HG02884 (cell line): ENCODE results near the gene RIMOC1.

ENCODE experiments used
- ATAC-seq: cut with Tn5 transposase; IDR thresholded peaks from one replicate; pipeline ENCODE4 v1.9.1; 2021; ENCODE audit warnings: mild to moderate bottlenecking, moderate library complexity; ENCODE audit not compliant: unreplicated experiment

RIMOC1 gene, protein sequence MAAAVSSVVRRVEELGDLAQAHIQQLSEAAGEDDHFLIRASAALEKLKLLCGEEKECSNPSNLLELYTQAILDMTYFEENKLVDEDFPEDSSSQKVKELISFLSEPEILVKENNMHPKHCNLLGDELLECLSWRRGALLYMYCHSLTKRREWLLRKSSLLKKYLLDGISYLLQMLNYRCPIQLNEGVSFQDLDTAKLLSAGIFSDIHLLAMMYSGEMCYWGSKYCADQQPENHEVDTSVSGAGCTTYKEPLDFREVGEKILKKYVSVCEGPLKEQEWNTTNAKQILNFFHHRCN

DNA sequence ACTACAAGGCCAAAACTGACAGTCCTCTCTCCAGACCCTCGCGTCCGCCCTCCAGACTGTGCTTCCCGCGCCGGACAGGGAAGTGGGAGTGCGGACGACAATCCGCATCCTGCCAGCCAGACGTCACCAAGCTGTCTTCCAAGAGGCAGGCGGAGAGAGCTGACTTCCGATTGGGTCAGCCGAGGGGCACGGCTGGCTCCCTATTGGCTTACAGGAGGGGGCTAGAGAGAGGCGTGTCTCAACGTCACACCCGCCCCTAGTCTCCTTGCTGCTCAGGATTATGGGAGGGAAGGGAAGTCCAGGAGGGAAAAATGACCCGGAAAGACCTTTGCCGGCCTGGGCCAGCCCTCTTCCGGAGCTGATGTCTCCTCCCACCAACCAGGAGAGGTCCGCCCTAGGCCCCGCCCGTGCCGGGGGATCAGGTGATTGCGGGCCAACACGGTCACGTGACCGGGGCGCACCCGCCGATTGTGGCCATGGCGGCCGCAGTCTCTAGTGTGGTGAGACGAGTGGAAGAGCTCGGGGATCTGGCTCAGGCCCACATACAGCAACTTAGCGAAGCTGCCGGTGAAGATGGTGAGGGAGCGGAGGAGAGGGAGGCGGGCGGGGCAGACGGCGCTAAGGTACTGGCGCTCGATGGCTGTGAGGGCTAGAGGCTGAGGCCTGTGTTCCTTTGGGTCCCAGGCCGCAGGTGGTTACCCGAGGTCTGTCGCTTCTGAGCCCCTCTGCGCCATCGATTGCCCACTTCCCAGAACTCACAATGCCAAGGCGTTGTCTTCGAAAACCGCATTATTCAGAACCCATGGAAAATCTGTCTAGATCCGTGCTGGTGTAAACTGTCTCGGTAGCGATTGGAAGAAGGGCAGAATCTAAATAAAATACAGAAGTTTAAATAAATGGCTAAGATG, at the start of gene RIMOC1:
Gene RIMOC1 (plus strand): TSS at position 453 of the 908 bp plus-strand sequence. CDS start 24 bp downstream, at position 477.
- ATAC-seq = peak; percentile 98

DNA sequence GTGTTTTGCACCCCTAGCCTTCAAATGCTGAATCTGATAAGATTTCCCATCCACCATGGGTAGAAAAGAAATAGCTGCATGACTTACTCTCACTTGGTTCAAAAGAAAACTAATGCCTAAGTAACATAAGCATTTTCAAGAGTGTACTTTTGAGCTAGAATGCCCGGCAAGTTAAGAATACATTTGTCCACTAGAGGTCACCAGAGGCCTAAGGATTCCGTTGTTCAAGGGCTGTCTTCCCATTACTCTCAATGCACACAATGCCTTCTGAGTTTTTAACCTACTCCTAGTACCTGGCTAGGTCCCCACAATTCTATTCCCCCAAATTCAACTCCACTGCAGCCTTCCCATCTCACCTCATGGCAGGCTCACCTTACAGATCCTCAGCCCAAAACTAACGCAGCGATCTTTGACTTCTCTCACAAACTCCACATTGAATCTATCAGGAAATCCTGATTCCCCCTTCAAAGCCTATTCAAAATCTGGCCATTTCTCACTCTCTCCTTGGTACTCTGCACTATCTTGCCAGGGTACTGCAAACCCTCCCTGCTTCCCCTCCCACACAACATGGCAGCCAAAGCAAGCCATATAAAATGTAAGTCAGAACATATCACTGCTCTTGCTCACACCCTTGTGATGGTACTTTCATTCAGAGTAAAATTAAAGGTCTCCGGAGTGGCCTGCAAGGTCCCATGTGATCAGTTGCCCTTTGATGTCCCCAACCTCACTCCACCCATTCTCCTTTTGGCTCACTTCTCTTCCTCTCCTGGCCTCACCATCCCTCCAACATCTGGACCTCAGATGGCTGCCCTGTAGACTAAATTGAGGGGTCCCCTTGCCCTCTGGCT, 47.3 kb upstream of the RIMOC1 start:
- peak; percentile 88 for ATAC-seq

DNA sequence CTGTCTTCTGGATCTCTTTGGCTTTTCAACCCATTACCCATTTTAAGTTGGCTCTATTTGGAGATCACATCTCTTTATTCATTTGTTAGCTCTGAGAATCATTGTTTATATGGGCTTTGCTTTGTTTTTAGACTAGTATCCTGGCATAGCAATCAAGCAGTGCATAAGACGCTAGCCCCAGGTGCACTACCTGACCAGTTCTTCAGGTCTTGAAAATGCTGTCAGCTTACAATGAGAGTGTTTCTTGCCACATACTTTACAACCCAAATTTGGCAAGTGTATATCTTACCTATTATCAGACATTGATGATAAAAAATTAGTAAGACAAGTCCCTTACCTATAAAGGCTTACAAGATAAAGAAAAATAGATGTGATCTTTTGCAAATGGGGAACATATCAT, 46.2 kb upstream of the RIMOC1 start:
- no peak for ATAC-seq

DNA sequence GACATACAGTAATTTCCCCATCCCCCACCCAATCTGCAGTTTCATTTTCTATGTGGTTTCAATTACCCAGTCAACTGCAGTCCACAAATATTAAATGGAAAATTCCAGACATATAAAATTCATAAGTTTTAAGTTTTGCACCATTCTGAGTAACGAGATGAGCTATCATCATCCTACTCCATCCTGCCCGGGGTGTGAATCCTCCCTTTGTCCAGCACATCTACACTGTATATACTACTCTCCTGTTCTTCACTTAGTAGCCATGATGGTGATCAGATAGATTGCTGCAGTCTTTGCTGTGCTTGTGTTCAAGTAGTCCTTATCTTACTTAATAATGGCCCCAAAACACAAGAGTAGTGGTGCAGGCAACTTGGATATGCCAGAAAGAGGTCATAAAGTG, 45.3 kb upstream of the RIMOC1 start:
- ATAC-seq = no peak

DNA sequence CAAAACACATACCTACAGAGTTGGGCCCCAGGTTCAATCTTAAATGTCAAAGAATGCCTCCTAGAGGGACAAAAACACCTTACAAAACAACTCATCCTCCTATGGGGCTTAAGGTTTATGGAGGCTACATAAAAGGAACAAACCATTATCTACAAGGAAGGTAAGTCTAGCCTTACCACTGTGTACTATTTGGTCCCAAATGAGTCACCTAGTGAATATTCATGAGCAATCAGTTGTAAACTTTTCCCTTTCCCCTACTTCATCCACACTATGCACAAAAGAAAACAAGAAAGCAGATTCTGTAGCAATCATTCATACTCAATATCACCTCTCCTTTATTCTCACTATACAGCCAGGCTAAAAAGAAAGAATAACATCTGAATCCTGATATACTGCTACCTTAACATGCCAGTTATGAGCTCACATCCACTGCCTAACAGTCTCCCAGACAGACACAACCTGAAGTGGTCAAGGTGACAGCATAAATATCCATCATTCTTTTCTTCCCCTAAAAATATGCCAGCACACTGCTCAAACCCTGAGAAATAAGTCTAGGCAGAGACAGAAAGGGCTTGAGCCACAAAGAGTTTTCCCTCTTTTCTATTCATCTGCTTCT, 40.2 kb upstream of the RIMOC1 start:
- peak; percentile 78 for ATAC-seq

DNA sequence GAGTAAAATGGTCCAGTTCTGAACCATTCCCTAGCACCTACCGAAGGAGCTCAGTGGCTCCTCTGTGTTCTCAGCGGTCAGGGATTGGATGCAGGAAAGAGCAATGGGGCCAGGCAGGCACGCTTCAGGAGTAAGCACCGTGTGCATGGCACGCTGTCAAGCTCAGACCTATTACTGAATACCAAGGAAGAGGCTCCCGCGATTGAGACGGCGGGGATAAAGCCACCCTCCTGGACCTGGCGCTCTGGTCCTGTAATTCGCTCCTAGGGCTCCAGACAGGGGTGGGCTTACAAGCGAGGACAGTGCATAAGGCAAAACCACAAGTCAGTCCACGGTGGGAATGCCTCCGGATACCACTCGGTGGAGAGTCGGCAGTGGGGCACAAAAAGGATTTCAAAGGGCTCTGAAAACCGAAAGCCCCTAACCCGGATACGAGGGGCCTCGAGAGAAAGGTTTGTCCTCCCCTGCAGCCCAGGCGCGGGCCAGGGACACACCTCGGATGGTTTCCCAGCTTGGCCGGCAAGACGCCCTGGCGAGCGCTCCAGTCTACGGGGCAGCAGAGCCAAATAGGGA, 34.9 kb upstream of the RIMOC1 start:
- peak; percentile 3 for ATAC-seq

DNA sequence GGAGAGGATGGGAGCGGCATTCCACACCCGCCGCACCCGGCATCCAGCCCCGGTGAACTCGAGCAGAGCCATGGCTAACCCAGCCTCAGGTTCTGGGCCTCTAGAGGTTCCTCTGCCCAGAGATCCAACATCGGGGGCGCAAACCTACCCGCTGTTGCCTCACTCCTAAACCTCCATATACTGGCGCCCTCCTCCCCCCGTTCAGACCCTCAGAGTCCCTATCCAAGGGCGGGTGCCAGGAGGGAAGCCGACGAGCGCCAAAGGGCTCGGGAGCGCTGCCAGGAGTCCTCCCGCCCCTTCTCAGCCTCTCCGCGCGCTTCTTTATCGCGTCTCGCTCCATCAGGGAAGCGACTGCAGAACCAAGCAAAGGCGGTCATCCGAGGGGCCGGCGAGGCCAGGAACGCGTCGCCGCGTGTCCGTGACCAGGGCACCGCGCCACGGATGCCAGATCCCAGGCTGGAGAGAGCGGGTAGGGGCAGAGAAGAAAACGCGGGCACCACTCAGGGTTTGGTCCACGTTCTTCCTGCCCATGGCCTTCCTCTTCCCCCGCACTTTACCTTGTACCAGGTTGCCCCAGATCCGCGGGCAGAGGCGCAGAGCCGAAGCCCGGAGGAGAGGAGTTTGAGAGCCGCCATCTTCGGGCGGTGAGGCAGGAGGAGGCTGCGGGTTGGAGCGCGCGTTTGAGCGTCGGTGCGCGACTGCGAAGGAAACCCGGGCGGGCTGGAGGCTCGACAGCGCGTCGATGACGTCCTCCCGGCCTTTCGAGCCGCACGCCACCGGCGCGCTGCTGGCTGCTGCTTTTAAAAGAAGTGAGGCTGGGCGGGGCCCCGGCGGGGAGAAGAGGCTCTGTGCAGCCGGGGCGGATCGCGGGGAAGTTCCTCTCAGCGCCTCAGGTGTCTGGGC, 34.2 kb upstream of the RIMOC1 start, which contains the start of gene OXCT1:
Gene OXCT1 (minus strand): TSS at position 702 of the 903 bp plus-strand sequence. CDS start 67 bp downstream, at position 635.
- peak; percentile 93 for ATAC-seq

DNA sequence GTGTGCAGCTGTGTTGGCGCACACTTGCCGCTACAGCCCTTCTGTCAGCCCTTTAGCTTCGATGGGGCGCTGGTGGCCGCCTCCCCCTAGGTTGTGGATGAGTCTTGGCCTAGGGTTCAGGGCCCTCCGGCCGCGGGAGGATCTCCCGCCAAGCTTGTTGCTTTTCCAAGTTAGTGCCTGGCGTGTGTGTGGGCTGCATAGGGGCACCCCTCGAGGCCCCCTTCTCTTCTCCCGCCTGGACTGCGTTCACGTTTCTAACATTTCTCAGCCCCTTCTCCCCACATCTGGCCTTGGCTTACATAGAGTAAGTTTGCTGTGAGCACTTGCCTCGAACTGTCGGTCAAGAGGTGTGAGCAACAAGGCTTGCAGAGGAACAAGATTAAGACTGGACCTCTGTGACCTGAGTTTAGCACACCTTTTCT, 33.5 kb upstream of the RIMOC1 start:
- no peak for ATAC-seq

DNA sequence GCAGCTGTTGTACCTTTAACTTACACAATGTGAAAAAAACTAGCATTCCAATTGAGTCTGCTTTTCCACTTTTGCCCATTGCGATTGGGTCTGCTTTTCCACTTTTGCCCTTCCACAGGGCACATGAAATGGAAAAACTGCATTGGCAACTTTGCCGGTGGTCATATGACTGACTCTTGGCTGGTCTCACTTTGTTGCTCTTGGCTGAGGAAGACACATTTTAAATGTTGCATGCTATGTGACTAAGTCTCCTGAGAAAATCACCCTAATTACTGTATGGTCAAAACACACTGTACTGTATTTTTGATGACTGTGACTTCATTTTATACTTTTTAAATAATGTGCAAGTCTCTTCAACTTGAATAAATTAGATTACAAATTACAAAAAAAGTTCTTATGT, 32.3 kb upstream of the RIMOC1 start:
- no peak for ATAC-seq

DNA sequence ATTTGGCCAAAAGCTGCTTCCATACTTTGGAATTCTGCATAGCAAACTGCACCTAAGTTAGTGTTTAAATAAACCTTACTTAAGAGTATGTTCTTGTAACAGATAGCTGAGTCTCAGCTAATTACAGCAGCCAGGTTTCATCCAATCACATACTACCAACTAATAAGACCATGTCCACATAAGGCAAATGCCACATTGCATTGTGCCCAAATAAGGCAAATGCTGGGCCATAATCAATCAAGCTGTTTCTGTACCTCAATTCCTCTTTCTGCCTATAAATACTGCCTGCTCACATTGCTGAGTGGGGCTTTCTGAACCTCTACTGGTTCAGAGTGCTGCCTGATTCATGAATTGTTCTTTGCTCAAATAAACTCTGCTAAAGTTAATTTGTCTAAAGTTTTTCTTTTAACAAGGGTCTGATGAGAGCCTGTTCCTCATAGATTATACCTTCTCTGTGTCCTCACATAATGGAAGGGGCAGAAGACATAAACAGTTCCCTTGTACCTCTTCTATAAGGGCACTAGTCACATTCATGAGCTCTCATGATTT, 29.6 kb upstream of the RIMOC1 start:
- ATAC-seq = no peak

DNA sequence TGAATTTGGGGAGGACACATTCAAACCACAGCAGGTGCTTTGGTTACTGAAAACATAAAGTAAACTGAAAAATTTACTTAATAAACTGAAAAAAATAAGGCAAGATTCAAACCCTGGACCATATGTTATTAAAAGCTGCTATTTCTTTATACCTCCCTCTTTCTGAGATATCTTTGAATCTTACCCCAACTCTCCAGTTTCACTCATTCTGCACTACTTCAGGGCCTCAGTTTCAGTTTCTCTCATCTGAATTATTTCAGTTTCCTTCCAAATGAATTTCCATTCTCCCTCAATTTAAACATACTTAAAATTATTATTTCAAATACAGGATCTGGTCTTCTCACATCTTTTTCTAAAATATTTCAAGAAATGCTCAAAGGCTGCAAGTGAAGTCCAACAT, 29.0 kb upstream of the RIMOC1 start:
- no peak for ATAC-seq

DNA sequence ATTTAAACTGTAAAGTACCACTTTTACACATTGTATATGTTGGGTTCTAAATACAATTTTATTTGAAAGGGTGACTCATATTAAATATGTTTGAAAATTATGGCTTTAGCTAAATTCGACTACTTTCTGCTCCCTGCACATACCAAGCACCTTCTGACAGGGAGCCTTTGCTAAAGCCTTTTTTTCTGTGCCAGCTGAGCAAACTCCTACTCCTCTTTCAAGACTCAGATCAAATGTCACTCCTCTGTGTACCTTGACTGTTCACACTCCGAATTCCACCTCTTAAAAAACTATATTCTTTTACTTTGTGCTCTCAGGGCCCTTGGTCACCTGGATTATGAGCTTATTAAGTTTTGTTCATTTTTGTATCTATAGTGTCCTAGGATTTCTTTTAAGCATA, 27.5 kb upstream of the RIMOC1 start:
- ATAC-seq = no peak

DNA sequence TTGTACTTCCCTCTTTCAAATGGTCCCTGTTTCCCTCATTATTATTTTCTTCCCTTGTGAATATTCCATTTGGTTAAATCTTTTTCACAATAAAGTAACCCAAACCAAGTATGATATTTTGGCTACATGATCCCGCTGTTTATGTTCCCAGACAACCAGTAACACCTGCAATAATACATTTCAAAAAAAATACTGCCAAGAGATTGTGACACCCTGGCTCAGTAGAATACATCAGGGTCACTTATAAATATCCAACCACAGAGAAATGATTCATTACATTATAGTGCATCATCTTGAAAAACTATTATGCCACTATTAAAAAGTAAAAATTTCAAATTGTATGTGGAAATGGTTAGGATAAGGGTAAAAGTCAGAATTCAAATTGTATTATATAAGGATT, 26.7 kb upstream of the RIMOC1 start:
- ATAC-seq = no peak

DNA sequence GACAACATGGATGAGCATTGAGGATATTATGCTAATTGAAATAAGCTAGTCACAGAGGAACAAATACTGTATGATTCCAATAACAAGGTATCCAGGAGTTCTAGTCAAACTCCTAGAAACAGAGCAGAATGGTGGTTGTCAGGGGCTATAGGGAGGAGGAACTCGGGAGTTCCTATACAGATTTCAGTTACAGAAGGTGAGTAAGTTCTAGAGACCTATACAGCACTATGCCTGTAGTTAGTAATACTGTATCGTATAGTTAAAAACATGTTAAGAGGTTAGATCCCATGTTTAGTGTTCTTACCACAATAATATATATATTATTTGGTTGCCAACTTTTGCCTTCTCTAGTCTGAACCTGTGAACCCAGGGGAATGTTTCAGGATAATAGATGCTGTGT, 26.0 kb upstream of the RIMOC1 start:
- ATAC-seq = no peak

DNA sequence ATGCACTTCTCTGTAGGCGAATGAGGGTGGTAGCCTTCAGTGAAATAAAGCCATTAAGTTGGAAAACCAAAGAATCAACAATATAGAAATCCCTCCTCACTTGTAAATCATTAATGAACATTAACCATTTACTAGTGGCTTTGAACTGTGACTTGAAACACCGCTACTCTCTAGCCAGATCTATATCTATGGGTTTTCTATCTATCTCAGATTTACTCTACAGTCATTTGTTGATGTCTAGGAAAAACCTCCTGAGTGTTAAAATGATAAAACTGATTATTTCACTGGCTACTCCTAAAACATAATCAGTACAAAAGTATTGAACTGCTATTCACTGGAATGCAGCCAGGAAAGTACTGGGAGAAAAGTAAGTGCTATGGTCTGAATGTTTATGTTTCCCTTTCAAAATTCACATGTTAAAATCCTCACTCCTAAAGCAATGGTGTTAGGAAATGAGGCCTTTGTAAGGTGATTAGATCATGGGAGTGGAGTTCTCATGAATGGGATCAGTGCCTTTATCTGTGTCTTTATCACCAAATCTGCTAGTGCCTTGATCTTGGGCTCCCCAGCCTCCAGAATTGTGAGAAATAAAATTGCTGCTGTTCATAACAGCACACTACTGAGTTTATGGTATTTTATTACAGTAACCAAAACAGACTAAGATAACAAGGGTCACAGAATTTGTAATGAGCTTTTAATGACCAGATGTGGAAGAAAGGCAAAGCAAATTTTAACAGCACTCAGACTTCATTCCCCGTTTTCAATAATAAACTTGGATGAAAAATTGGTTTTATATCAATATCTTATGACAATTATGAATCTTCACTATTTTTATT, 25.3 kb upstream of the RIMOC1 start:
- no peak for ATAC-seq

DNA sequence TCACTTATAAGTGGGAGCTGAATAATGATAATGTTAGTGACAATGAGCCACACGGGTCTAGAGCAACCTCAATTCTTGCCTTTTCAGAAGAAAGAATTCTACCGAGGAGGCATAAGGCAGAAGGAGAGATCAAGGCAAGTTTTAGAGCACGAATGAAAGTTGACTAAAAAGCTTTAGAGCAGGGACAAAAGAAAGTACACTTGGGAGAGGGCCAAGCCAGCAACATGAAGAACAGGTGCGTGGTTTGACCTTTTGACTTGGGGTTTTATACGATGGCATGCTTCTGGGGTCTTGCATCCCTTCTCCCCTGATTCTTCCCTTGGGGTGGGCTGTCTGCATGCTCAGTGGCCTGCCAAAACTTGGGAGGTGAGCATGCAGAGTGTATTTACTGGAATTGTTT, 21.4 kb upstream of the RIMOC1 start:
- ATAC-seq = no peak

DNA sequence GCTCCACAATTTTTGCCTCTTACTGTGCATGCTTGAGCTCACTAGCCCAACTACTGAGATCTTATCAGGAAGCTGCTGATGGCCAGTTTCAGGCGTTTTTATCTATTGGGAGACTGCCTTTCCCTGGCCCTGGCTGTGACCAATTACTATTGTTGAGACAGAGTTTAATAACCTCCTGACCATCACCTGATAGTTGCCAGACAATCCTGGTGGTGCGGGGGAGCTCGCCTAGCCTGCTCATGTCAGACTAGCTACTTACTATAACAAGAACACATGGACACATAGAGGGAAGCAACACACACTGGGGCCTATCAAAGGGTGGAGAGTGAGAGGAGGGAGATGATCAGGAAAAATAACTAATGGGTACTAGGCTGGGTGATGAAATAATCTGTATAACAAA, 20.9 kb upstream of the RIMOC1 start:
- ATAC-seq = no peak

DNA sequence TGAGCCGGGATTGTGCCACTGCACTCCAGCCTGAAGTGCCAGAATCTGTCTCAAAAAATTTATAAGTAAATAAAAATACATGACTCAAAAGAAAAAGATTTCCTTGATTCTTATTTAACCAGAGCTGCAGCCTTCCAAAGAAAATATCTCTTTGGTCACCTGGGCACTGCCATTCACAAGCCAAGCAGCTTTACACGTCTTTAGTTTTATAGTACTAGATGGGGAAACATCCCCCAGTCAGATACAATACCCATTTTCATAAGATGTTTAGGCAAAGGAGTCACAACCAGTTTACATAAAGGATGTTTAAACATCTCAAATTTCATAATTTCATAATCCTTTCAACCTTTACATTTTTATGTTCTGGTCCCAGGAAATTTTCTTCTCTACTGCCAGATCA, 20.2 kb upstream of the RIMOC1 start:
- no peak for ATAC-seq
